T-helper 17 cell (primary cell): ENCODE data around the gene MYRFL. TPM values are rescaled to one million over a fixed set of nuclear protein-coding genes. Genes with fewer than 3 reads are reported as not detected.

Experiments
- ATAC-seq: fragments of 150-1000 bp; cut with Tn5 transposase; 2 replicates; pipeline ENCODE4 v1.10.0; 2021; ENCODE audit warnings: mild to moderate bottlenecking, moderate library complexity
- DNase-seq, 3 donors: peaks; one replicate each; pipeline versions ENCODE4 v3.0.0 to v3.0.0-alpha.2; 2020 to 2021
- H3K9me3 ChIP-seq: one replicate; pipeline ENCODE4 v1.7.0; 2013; ENCODE audit warnings: low read length, mild to moderate bottlenecking; ENCODE audit not compliant: control insufficient read depth, poor library complexity, severe bottlenecking
- H3K27ac Mint-ChIP-seq: one replicate; pipeline ENCODE4 v1.8.0; 2022; ENCODE audit warnings: mild to moderate bottlenecking, moderate library complexity, mixed read lengths
- H3K27me3 Mint-ChIP-seq: one replicate; pipeline ENCODE4 v1.8.0; 2022; ENCODE audit warnings: mixed read lengths
- H3K36me3 Mint-ChIP-seq: one replicate; pipeline ENCODE4 v1.8.0; 2022; ENCODE audit warnings: low read depth, mixed read lengths
- H3K4me1 Mint-ChIP-seq: one replicate; pipeline ENCODE4 v1.8.0; 2022; ENCODE audit warnings: mild to moderate bottlenecking, mixed read lengths
- H3K4me3 Mint-ChIP-seq: one replicate; pipeline ENCODE4 v1.8.0; 2022; ENCODE audit warnings: mild to moderate bottlenecking, moderate library complexity, mixed read lengths
- total RNA-seq, 4 donors: library from RNA in 2 of 4; stranded (reverse) in 2 of 4; gene quantifications; one replicate each; pipeline ENCODE4 v1.2.3 and lab custom pipeline; 2022 to 2026

MYRFL gene
- total RNA-seq, 2 donors from 2014 or later: not detected

DNA sequence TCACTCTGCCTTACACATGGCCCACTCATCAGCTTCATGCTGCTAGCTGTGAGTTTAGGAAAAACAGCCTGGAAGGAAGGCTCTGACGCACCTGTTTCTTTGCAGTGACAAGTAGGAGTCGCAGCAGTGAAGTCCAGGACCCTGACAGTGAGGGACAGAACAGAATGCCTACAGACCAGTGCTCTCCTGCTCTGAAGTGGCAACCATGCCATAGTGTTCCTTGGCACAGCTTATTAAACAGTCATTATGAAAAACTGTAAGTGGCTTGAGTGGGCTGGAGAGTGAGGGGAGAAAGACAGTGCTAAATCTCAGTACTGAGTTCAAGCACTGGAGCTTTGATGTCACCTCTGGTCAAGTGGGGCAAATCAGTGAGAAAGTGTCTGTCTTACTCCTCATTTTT is 61.7 kb downstream of the MYRFL start:
- Mint-ChIP-seq H3K27me3 (peaks cover 5% of the 10 kb centered on the region), H3K4me1 (no peaks in the 10 kb centered on the region), H3K36me3 (no peaks in the 10 kb centered on the region), H3K27ac (no peak overlapping the region), H3K4me3 (no peak overlapping the region)
- DNase-seq: no peak
- H3K9me3 ChIP-seq: no peaks in the 10 kb centered on the region
- no peak for ATAC-seq

DNA sequence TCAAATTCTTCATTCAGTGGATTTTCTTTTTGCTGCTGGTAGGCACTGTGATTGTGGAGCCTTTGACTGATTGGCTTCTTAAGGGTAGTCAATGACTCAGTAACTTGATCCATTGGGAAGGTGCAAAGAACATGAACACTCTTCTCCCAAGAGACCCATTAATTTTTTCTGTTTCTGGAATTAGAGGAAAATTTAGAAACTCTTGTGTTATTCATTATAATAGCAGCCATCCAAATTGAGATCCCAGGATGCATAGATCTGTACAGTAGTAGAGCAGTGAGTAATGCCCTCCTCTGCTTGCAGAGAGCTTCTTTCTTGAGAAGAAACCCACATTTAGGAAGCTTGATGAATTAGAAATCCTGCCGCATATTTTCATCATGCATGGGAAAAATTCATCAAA is 63.9 kb downstream of the MYRFL start:
- Mint-ChIP-seq H3K4me1 (no peaks in the 10 kb centered on the region), H3K27ac (no peak overlapping the region), H3K27me3 (no peaks in the 10 kb centered on the region), H3K36me3 (no peaks in the 10 kb centered on the region), H3K4me3 (no peak overlapping the region)
- H3K9me3 ChIP-seq: no peaks in the 10 kb centered on the region
- no peak for ATAC-seq
- DNase-seq: no peak

DNA sequence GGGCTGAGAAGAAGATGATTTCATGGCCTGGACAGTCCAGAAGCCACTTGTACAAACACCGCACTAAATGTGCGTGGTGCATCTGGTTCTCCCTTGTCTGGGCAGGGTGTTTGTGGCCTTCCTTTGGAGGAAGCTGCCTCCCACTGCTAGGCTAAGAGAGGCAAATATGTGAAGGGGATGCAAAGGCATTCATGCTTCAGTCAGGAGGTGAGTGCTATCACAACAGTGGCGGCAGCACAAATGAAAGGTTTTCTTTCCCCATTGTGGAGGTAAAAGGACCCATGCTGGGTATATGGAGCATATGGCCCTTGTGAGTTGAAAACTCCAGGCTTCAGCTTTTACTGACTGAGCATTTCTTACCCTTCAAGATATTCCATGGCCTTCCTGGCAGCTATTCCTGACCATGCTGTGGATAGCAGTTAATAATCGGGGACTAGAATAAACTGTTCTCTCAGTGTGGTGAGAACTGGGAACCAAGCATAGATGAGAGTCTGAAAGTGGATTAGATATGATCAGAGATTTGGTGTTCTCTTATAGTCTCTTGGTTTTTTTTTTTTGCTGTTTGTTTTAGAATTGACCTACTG is 69.9 kb downstream of the MYRFL start:
- no peak for DNase-seq
- Mint-ChIP-seq H3K4me3 (no peak overlapping the region), H3K27ac (no peak overlapping the region), H3K27me3 (peaks cover 16% of the 10 kb centered on the region), H3K4me1 (no peaks in the 10 kb centered on the region), H3K36me3 (no peaks in the 10 kb centered on the region)
- ATAC-seq: no peak
- no peaks in the 10 kb centered on the region for H3K9me3 ChIP-seq

DNA sequence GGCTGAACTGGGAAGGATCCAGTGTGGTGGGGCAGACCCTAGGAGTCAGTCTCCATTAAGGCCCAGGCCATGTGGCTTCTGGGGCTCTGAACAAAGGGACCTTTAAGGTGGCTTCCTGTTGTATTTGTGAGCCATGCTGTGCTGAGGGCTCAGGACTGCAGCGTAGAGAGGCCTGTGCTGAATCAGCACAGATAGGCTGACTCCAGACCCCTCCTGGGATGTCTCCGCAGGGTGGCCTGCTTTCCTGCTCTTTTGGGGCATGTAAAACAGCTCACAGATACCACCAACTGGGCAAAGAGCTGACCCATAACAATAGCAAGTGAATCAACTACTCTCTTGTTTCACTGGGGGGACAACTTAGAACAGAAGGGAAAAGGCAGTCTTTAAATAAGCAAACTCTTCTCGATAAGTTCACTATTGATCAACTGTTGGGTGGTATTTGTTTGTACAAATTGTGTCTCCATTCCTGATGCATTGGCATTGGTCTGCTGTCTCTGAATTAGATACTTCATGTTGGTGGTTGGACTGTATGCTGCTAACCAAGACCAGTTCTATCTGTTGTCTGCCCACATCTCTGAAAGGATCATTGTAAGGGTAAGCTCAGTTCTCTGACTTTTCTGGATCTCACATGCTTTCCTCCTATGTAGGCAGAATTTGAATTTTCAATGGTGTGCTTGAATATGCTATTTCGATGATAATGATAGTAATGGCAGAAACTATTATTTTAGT is 71.8 kb downstream of the MYRFL start:
- DNase-seq (no peak), ATAC-seq (no peak)
- Mint-ChIP-seq H3K4me1 (no peaks in the 10 kb centered on the region), H3K4me3 (no peak overlapping the region), H3K36me3 (no peaks in the 10 kb centered on the region), H3K27me3 (peaks cover 16% of the 10 kb centered on the region), H3K27ac (no peak overlapping the region)
- no peaks in the 10 kb centered on the region for H3K9me3 ChIP-seq

- H3K4me3 Mint-ChIP-seq: no peak overlapping the region
- no peaks in the 10 kb centered on the region for H3K36me3 Mint-ChIP-seq
- H3K27me3 Mint-ChIP-seq: peaks cover 16% of the 10 kb centered on the region
- H3K9me3 ChIP-seq: no peaks in the 10 kb centered on the region
- DNase-seq: no peak
- no peak for ATAC-seq
- no peak overlapping the region for H3K27ac Mint-ChIP-seq
- no peaks in the 10 kb centered on the region for H3K4me1 Mint-ChIP-seq
These were observed 72.7 kb downstream of the MYRFL start for GRCh38 chr12:69897744-69898143.

- Mint-ChIP-seq H3K4me1 (no peaks in the 10 kb centered on the region), H3K27ac (no peak overlapping the region), H3K4me3 (no peak overlapping the region), H3K36me3 (no peaks in the 10 kb centered on the region), H3K27me3 (peaks cover 16% of the 10 kb centered on the region)
- ATAC-seq: no peak
- no peaks in the 10 kb centered on the region for H3K9me3 ChIP-seq
- DNase-seq: no peak
These were observed 73.2 kb downstream of the MYRFL start for GRCh38 chr12:69898236-69898635.

GRCh38 chr12:69900720-69901131 is 75.7 kb downstream of the MYRFL start:
- H3K9me3 ChIP-seq: no peaks in the 10 kb centered on the region
- peaks cover 20% of the 10 kb centered on the region for H3K27me3 Mint-ChIP-seq
- H3K4me3 Mint-ChIP-seq: no peak overlapping the region
- no peak for ATAC-seq
- H3K27ac Mint-ChIP-seq: no peak overlapping the region
- peaks cover 2% of the 10 kb centered on the region for H3K36me3 Mint-ChIP-seq
- peaks cover 2% of the 10 kb centered on the region for H3K4me1 Mint-ChIP-seq
- peak; percentile 28 to 41 (median 29) for DNase-seq

DNA sequence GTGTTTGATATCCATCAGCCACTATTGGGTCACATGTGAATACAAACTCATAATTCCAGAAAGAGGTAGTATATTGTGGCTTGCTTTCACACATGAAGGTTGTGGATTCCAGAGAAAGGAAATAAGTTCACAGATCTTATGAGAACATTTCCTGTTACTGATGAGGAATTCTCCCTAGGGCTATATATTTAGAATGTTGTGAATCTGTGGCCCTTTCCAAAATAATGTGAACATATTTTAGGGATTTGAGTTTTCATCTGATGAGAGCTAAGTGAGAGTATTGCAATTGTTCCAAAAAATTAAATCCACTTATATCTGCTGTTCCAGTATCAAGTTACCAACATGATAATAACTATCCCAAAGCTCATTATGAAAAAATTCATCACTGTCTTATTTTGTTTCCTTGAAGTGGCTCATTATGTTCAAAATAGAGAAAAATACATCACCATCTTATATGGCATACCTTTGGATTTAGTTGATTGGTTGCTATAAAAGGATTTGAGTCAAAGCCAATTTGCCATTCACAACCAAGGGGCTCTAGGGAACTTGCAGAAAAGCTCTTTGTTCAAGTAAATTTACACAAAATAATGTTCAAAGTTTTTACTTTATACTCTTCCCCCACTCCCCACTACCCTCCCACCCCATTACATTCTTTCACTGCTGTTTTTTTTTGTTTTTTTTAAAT is 76.3 kb downstream of the MYRFL start:
- no peak for ATAC-seq
- H3K27me3 Mint-ChIP-seq: peaks cover 21% of the 10 kb centered on the region
- H3K9me3 ChIP-seq: no peaks in the 10 kb centered on the region
- H3K4me1 Mint-ChIP-seq: peaks cover 2% of the 10 kb centered on the region
- H3K36me3 Mint-ChIP-seq: peaks cover 2% of the 10 kb centered on the region
- H3K27ac Mint-ChIP-seq: no peak overlapping the region
- DNase-seq: no peak
- no peak overlapping the region for H3K4me3 Mint-ChIP-seq

GRCh38 chr12:69903548-69903947 is 78.5 kb downstream of the MYRFL start:
- H3K4me1 Mint-ChIP-seq: peaks cover 4% of the 10 kb centered on the region
- H3K4me3 Mint-ChIP-seq: no peak overlapping the region

GRCh38 chr12:69904777-69905176 is 79.8 kb downstream of the MYRFL start:
- H3K4me3 Mint-ChIP-seq: no peak overlapping the region
- peaks cover 2% of the 10 kb centered on the region for H3K36me3 Mint-ChIP-seq
- H3K27me3 Mint-ChIP-seq: peaks cover 19% of the 10 kb centered on the region
- H3K4me1 Mint-ChIP-seq: peaks cover 6% of the 10 kb centered on the region
- ATAC-seq (no peak), DNase-seq (no peak)
- no peaks in the 10 kb centered on the region for H3K9me3 ChIP-seq
- no peak overlapping the region for H3K27ac Mint-ChIP-seq

More at GRCh38 chr12:69903548-69903947, 78.5 kb downstream of the MYRFL start:
- no peaks in the 10 kb centered on the region for H3K9me3 ChIP-seq
- Mint-ChIP-seq H3K36me3 (peaks cover 2% of the 10 kb centered on the region), H3K27ac (no peak overlapping the region), H3K27me3 (peaks cover 19% of the 10 kb centered on the region)
- ATAC-seq (no peak), DNase-seq (no peak)

GRCh38 chr12:69905801-69906200 is 80.8 kb downstream of the MYRFL start:
- no peak for DNase-seq
- Mint-ChIP-seq H3K27me3 (peaks cover 26% of the 10 kb centered on the region), H3K27ac (no peak overlapping the region), H3K4me3 (no peak overlapping the region), H3K36me3 (peaks cover 2% of the 10 kb centered on the region), H3K4me1 (peaks cover 6% of the 10 kb centered on the region)
- no peaks in the 10 kb centered on the region for H3K9me3 ChIP-seq
- ATAC-seq: no peak

DNA sequence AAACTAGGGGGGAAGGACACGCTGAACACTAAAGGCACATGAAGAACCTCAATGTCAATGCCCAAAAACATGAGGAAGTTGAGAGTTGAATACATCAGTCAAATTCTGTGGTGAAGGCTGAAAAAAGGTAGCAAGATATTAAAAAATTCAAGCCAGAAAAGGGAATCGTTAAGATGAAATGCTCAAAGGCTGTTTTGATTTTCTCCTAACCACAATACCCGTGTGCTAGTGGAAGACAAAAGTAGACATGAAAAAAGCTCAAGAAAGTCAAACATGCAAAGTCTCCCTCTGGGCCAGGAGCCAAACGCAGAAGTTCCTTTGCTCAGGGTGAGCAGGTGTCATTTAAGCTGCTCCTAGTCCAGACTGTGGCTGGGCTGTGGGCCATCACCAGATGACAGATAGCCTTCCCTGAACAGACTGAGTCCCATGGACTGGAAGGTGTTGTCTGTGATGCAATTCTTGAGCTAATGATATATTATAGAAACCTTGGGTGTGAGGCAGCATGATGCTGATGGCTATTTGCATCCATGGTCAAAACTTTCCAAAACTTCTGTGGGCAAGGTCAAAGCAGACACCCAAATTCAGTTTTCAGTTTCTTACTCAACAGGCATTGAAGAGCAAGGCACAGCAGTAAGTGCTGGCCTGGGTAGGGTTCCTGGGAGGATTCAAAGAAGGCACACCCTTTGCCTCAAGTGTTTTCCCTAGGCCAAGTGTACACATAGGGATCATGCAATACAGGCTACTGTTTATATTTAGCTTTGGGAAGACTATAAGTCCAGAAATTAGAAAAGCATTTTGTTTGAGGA is 81.6 kb downstream of the MYRFL start:
- ATAC-seq (no peak), DNase-seq (no peak)
- Mint-ChIP-seq H3K36me3 (peaks cover 2% of the 10 kb centered on the region), H3K4me1 (peaks cover 6% of the 10 kb centered on the region), H3K4me3 (no peak overlapping the region), H3K27me3 (peaks cover 26% of the 10 kb centered on the region), H3K27ac (no peak overlapping the region)
- no peaks in the 10 kb centered on the region for H3K9me3 ChIP-seq

GRCh38 chr12:69908203-69908602 is 83.2 kb downstream of the MYRFL start:
- Mint-ChIP-seq H3K36me3 (peaks cover 2% of the 10 kb centered on the region), H3K4me1 (peaks cover 6% of the 10 kb centered on the region), H3K4me3 (no peak overlapping the region), H3K27ac (no peak overlapping the region), H3K27me3 (peaks cover 26% of the 10 kb centered on the region)
- ATAC-seq (no peak), DNase-seq (no peak)
- H3K9me3 ChIP-seq: no peaks in the 10 kb centered on the region
